IMR-90 (cell line): ENCODE data around the gene ZNF302. TPM values are rescaled to one million over a fixed set of nuclear protein-coding genes. Genes with fewer than 3 reads are reported as not detected.

Experiments
- ATAC-seq: fragments of 200-7000 bp; cut with Tn5 transposase; 2 replicates; pipeline ENCODE4 v1.9.1; 2020; ENCODE audit warnings: low read depth, mild to moderate bottlenecking, moderate library complexity
- BruUV-seq: library from RNA; stranded (reverse); fragments of 400-500 nt; replicated peaks from 2 replicates; lab custom pipeline; 2021; lab: Mats Ljungman, UMichigan
- CTCF ChIA-PET: fragments of 300-600 bp; formaldehyde crosslinking; extraction: SDS; loops from one replicate; lab custom pipeline; 2021; ENCODE audit warnings: antibody characterized with exemption; lab: Yijun Ruan, JAX
- POLR2A ChIA-PET: fragments of 300-600 bp; sonication (Branson Sonifier 250); formaldehyde crosslinking; loops from one replicate; lab custom pipeline; 2022; ENCODE audit warnings: antibody characterized with exemption; ENCODE audit not compliant: unreplicated experiment; lab: Charles Lee
- DNase-seq: peaks from one replicate; pipeline ENCODE4 v3.0.0; 2013
- H2AFZ ChIP-seq: replicated peaks from 2 replicates; pipeline ENCODE3; 2013; ENCODE audit warnings: low read length, mild to moderate bottlenecking; ENCODE audit not compliant: poor library complexity
- H2AK5ac ChIP-seq: 2 replicates; pipeline ENCODE4 v1.6.1; 2013; ENCODE audit warnings: low read depth, low read length, inconsistent platforms
- H2AK9ac ChIP-seq: replicated peaks from 2 replicates; pipeline ENCODE3; 2013; ENCODE audit warnings: mild to moderate bottlenecking, low read depth, low read length, moderate library complexity; ENCODE audit not compliant: poor library complexity
- H2BK120ac ChIP-seq: 2 replicates; pipeline ENCODE4 v1.6.1; 2013; ENCODE audit warnings: low read depth, low read length, inconsistent platforms
- H2BK15ac ChIP-seq: 3 replicates; pipeline ENCODE4 v1.6.1; 2013; ENCODE audit warnings: low read depth, low read length, inconsistent platforms
- H2BK20ac ChIP-seq: 2 replicates; pipeline ENCODE4 v1.6.1; 2013; ENCODE audit warnings: low read depth, mild to moderate bottlenecking, inconsistent platforms, low read length, moderate library complexity
- H2BK5ac ChIP-seq: 2 replicates; pipeline ENCODE4 v1.6.1; 2013; ENCODE audit warnings: mild to moderate bottlenecking, low read depth, low read length, inconsistent platforms; ENCODE audit not compliant: poor library complexity, severe bottlenecking
- H3K14ac ChIP-seq: replicated peaks from 2 replicates; pipeline ENCODE4 v1.6.1; 2013; ENCODE audit warnings: low read depth, low read length, inconsistent platforms
- H3K18ac ChIP-seq: 2 replicates; pipeline ENCODE4 v1.6.1; 2013; ENCODE audit warnings: low read depth, low read length, control low read depth
- H3K23ac ChIP-seq: 2 replicates; pipeline ENCODE4 v1.6.1; 2013; ENCODE audit warnings: low read depth, low read length, inconsistent platforms
- H3K27ac ChIP-seq: 2 replicates; pipeline ENCODE4 v1.5.1; 2013; ENCODE audit warnings: mild to moderate bottlenecking, control low read depth, low read length; ENCODE audit not compliant: insufficient read depth
- H3K27me3 ChIP-seq: 2 replicates; pipeline ENCODE4 v1.6.1; 2013; ENCODE audit warnings: low read length; ENCODE audit not compliant: control insufficient read depth, insufficient read depth
- H3K36me3 ChIP-seq: 2 replicates; pipeline ENCODE4 v1.6.1; 2013; ENCODE audit warnings: low read length, mixed read lengths; ENCODE audit not compliant: control insufficient read depth, insufficient read depth
- H3K4ac ChIP-seq: 2 replicates; pipeline ENCODE4 v1.6.1; 2013; ENCODE audit warnings: low read depth, low read length, inconsistent platforms
- H3K4me1 ChIP-seq: 2 replicates; pipeline ENCODE4 v1.6.1; 2013; ENCODE audit warnings: low read length, mixed read lengths; ENCODE audit not compliant: control insufficient read depth, insufficient read depth
- H3K4me2 ChIP-seq: 2 replicates; pipeline ENCODE4 v1.6.1; 2013; ENCODE audit warnings: low read depth, mild to moderate bottlenecking, control low read depth, low read length, moderate library complexity
- H3K4me3 ChIP-seq: 2 replicates; pipeline ENCODE4 v1.5.1; 2013; ENCODE audit warnings: low read depth, mild to moderate bottlenecking, control low read depth, low read length, moderate library complexity; ENCODE audit not compliant: insufficient read depth
- H3K56ac ChIP-seq: 2 replicates; pipeline ENCODE4 v1.6.1; 2013; ENCODE audit warnings: low read length, inconsistent platforms; ENCODE audit not compliant: insufficient read depth; ENCODE audit errors: extremely low read depth
- H3K79me1 ChIP-seq, 2 experiments: 2 replicates each; pipeline ENCODE4 v1.6.1; 2013; ENCODE audit warnings: low read length in 2 of 2, inconsistent platforms in 1 of 2, low read depth in 1 of 2
- H3K9ac ChIP-seq: 2 replicates; pipeline ENCODE4 v1.6.1; 2013; ENCODE audit warnings: low read depth, low read length, control low read depth
- H3K9me1 ChIP-seq: 2 replicates; pipeline ENCODE4 v1.6.1; 2013; ENCODE audit warnings: low read length, inconsistent platforms; ENCODE audit not compliant: insufficient read depth
- H3K9me3 ChIP-seq: 2 replicates; pipeline ENCODE4 v1.6.1; 2013; ENCODE audit warnings: low read length; ENCODE audit not compliant: control insufficient read depth, insufficient read depth
- H4K20me1 ChIP-seq: 2 replicates; pipeline ENCODE4 v1.6.1; 2013; ENCODE audit warnings: low read length, inconsistent platforms; ENCODE audit not compliant: insufficient read depth
- H4K5ac ChIP-seq: 2 replicates; pipeline ENCODE4 v1.6.1; 2013; ENCODE audit warnings: mild to moderate bottlenecking, low read depth, low read length, control low read depth
- H4K8ac ChIP-seq, 2 experiments: 2 replicates each; pipeline ENCODE4 v1.6.1; 2013; ENCODE audit warnings: low read depth in 2 of 2, low read length in 2 of 2, control low read depth in 1 of 2, inconsistent platforms in 1 of 2
- H4K91ac ChIP-seq: 2 replicates; pipeline ENCODE4 v1.6.1; 2013; ENCODE audit warnings: low read depth, low read length, inconsistent platforms; ENCODE audit not compliant: insufficient read depth
- BHLHE40 ChIP-seq: fragments of 150-350 bp; IDR thresholded peaks from 2 replicates; pipeline ENCODE4 v1.6.1; 2016; ENCODE audit warnings: mild to moderate bottlenecking, low read depth, low read length
- CEBPB ChIP-seq: IDR thresholded peaks from 2 replicates; pipeline ENCODE4 v1.6.1; 2012; ENCODE audit warnings: low read depth, low read length, improper control_type of control experiment
- CHD1 ChIP-seq: IDR thresholded peaks from 2 replicates; pipeline ENCODE4 v1.6.1; 2012; ENCODE audit warnings: low read depth, low read length, improper control_type of control experiment
- ELK1 ChIP-seq: fragments of 150-350 bp; IDR thresholded peaks from 2 replicates; pipeline ENCODE4 v1.6.1; 2016; ENCODE audit warnings: low read depth, mild to moderate bottlenecking, low read length, moderate library complexity, borderline replicate concordance
- FOS ChIP-seq: fragments of 150-350 bp; IDR thresholded peaks from 2 replicates; pipeline ENCODE4 v1.6.1; 2016; ENCODE audit warnings: low read depth, low read length
- MAFK ChIP-seq: IDR thresholded peaks from 2 replicates; pipeline ENCODE4 v1.6.1; 2012; ENCODE audit warnings: low read depth, low read length, improper control_type of control experiment
- MAZ ChIP-seq: IDR thresholded peaks from 2 replicates; pipeline ENCODE4 v1.6.1; 2012; ENCODE audit warnings: low read depth, mild to moderate bottlenecking, low read length, improper control_type of control experiment, moderate library complexity, borderline replicate concordance
- MXI1 ChIP-seq: IDR thresholded peaks from 2 replicates; pipeline ENCODE4 v1.6.1; 2012; ENCODE audit warnings: low read depth, mild to moderate bottlenecking, low read length, moderate library complexity, borderline replicate concordance
- NFE2L2 ChIP-seq: fragments of 150-350 bp; IDR thresholded peaks from 2 replicates; pipeline ENCODE4 v1.6.1; 2016; ENCODE audit warnings: low read depth, mild to moderate bottlenecking, low read length
- POLR2A ChIP-seq: IDR thresholded peaks from 2 replicates; pipeline ENCODE4 v1.6.1; 2012; ENCODE audit warnings: mild to moderate bottlenecking, low read depth, low read length
- RAD21 ChIP-seq: IDR thresholded peaks from 2 replicates; pipeline ENCODE4 v1.6.1; 2012; ENCODE audit warnings: low read length, improper control_type of control experiment
- RCOR1 ChIP-seq: IDR thresholded peaks from 2 replicates; pipeline ENCODE4 v1.6.1; 2012; ENCODE audit warnings: mild to moderate bottlenecking, low read length, improper control_type of control experiment; ENCODE audit not compliant: insufficient replicate concordance
- RFX5 ChIP-seq: IDR thresholded peaks from 2 replicates; pipeline ENCODE4 v1.8.0; 2012; ENCODE audit warnings: low read depth, mild to moderate bottlenecking, low read length, moderate library complexity
- SMC3 ChIP-seq: fragments of 150-350 bp; IDR thresholded peaks from 2 replicates; pipeline ENCODE4 v1.6.1; 2016; ENCODE audit warnings: low read depth, mild to moderate bottlenecking, antibody characterized with exemption, low read length, moderate library complexity
- WGBS, 2 experiments: methylation state at CpG; one replicate each; pipeline versions ENCODE4 v1.1.5 to v1.1.7; 2013; ENCODE audit warnings: missing lambda C conversion rate in 2 of 2; ENCODE audit not compliant: insufficient read length in 1 of 2; ENCODE audit errors: extremely low coverage in 2 of 2; 5-methylcytosine and 5-hydroxymethylcytosine counted together
- dilution Hi-C: fragments of 300-500 bp; cut with HindIII; formaldehyde crosslinking; loops from one replicate; pipeline ENCODE4 v1.14.3; 2018; ENCODE audit warnings: low sequenced_read_pairs; ENCODE audit not compliant: unreplicated experiment
- in situ Hi-C: fragments of 300-500 bp; cut with MboI; formaldehyde crosslinking; loops from 3 replicates; pipeline ENCODE4 v1.14.3; 2019; ENCODE audit warnings: low sequenced_read_pairs, inconsistent platforms, mixed read lengths
- intact Hi-C: fragments of 100-400 bp; cut with micrococcal nuclease; formaldehyde crosslinking; loops from 2 replicates; pipeline ENCODE4 v1.10.0; 2022
- polyA plus RNA-seq, 3 experiments: library from polyadenylated mRNA; depleted of rRNA; stranded (reverse); fragments of >200 nt; gene quantifications; 2 replicates each; pipeline ENCODE4 v1.2.3, GENCODE V29; 2012; ENCODE audit warnings: low replicate concordance in 1 of 3
- total RNA-seq: library from RNA; depleted of rRNA; stranded (reverse); fragments of >200 nt; gene quantifications from 2 replicates; pipeline ENCODE4 v1.2.3, GENCODE V29; 2012
- TF ChIP-seq, protein P1 (sequence below): conservative IDR thresholded peaks from 2 replicates; pipeline ENCODE4 v1.5.1; 2012; ENCODE audit warnings: mild to moderate bottlenecking, low read depth, low read length, improper control_type of control experiment
- TF ChIP-seq, protein P2 (sequence below): fragments of 150-350 bp; IDR thresholded peaks from 2 replicates; pipeline ENCODE4 v1.6.1; 2017; ENCODE audit warnings: mild to moderate bottlenecking, antibody characterized with exemption, low read length, low read depth

The ZNF302 gene
- total and polyA plus RNA-seq, 2 of the 4 experiments (the other 2 are of a cell fraction) = 9.1 to 9.5 TPM

GRCh38 chr19:34639491-34640085 lies 37.9 kb upstream of the ZNF302 start:
- WGBS, 2 experiments = 9% methylated on average over 2 of the region's 4 CpGs; no CpG with 5 or more reads in 1 of the 2 experiments
- no peak overlapping the region for H4K5ac ChIP-seq
- no peak overlapping the region for H2AK5ac ChIP-seq
- ATAC-seq (peak; percentile 64), DNase-seq (peak; percentile 72)
- CTCF ChIA-PET = interaction anchor here (0.6 to 1.4 kb wide), 5 partner anchors 14 to 77 kb away, joined by 3 to 6 read pairs (median 4); no protein-coding TSS in a partner anchor
- POLR2A ChIA-PET = no interaction called here
- TF ChIP-seq RAD21 (peak; percentile 76), RCOR1 (no peak), NFE2L2 (no peak), RFX5 (no peak), SMC3 (peak; percentile 89), CEBPB (no peak), BHLHE40 (no peak), MAFK (no peak), ELK1 (no peak), FOS (no peak), CHD1 (no peak), MXI1 (no peak), POLR2A (no peak), MAZ (no peak)
- TF ChIP-seq, protein P1, sequence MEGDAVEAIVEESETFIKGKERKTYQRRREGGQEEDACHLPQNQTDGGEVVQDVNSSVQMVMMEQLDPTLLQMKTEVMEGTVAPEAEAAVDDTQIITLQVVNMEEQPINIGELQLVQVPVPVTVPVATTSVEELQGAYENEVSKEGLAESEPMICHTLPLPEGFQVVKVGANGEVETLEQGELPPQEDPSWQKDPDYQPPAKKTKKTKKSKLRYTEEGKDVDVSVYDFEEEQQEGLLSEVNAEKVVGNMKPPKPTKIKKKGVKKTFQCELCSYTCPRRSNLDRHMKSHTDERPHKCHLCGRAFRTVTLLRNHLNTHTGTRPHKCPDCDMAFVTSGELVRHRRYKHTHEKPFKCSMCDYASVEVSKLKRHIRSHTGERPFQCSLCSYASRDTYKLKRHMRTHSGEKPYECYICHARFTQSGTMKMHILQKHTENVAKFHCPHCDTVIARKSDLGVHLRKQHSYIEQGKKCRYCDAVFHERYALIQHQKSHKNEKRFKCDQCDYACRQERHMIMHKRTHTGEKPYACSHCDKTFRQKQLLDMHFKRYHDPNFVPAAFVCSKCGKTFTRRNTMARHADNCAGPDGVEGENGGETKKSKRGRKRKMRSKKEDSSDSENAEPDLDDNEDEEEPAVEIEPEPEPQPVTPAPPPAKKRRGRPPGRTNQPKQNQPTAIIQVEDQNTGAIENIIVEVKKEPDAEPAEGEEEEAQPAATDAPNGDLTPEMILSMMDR = peak; percentile 75
- TF ChIP-seq, protein P2, sequence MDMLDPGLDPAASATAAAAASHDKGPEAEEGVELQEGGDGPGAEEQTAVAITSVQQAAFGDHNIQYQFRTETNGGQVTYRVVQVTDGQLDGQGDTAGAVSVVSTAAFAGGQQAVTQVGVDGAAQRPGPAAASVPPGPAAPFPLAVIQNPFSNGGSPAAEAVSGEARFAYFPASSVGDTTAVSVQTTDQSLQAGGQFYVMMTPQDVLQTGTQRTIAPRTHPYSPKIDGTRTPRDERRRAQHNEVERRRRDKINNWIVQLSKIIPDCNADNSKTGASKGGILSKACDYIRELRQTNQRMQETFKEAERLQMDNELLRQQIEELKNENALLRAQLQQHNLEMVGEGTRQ = no peak
- no peak overlapping the region for H2AK9ac ChIP-seq
- no peaks in the 10 kb centered on the region for H3K4me1 ChIP-seq
- H2BK5ac ChIP-seq = no peak overlapping the region
- H3K4ac ChIP-seq = no peak overlapping the region
- H3K9me1 ChIP-seq = no peaks in the 10 kb centered on the region
- no peak overlapping the region for H2BK20ac ChIP-seq
- no peaks in the 10 kb centered on the region for H3K79me1 ChIP-seq
- no peak overlapping the region for H2AFZ ChIP-seq
- no TSS peak for BruUV-seq
- no peak overlapping the region for H3K4me3 ChIP-seq
- no peak overlapping the region for H3K14ac ChIP-seq
- no peak overlapping the region for H4K91ac ChIP-seq
- no peak overlapping the region for H3K56ac ChIP-seq
- no peaks in the 10 kb centered on the region for H3K27me3 ChIP-seq
- in situ Hi-C loops (loop anchor here (5.0 kb wide), 1 partner anchor 73 kb away; no protein-coding TSS in a partner anchor), dilution Hi-C loops (no loop called here), intact Hi-C loops (loop anchor here (1.0 kb wide), 1 partner anchor 73 kb away; no protein-coding TSS in a partner anchor)
- H2BK120ac ChIP-seq = no peak overlapping the region
- no peak overlapping the region for H3K23ac ChIP-seq
- H2BK15ac ChIP-seq = no peak overlapping the region
- no peaks in the 10 kb centered on the region for H4K20me1 ChIP-seq
- H3K9ac ChIP-seq = no peak overlapping the region
- H3K4me2 ChIP-seq = no peak overlapping the region
- no peak overlapping the region for H3K27ac ChIP-seq
- no peak overlapping the region for H3K18ac ChIP-seq
- H3K9me3 ChIP-seq = peaks cover 10% of the 10 kb centered on the region
- no peak overlapping the region for H4K8ac ChIP-seq
- no peaks in the 10 kb centered on the region for H3K36me3 ChIP-seq
